Stimulated activated CD4-positive, alpha-beta T cell treated with anti-CD3 and anti-CD28 coated beads, Interleukin-4, amount 100 ng/mL, for 1 hour (primary cell): ENCODE measurements around the gene RBM19.
"Not testable (repeated sequence)": the region's sequence is repeated elsewhere in the genome, so short reads cannot be mapped to it uniquely, and the experiment has no call there.

Experiments used
- DNase-seq: peaks from one replicate; pipeline ENCODE4 v3.0.0-alpha.2; 2020

Gene RBM19

DNA sequence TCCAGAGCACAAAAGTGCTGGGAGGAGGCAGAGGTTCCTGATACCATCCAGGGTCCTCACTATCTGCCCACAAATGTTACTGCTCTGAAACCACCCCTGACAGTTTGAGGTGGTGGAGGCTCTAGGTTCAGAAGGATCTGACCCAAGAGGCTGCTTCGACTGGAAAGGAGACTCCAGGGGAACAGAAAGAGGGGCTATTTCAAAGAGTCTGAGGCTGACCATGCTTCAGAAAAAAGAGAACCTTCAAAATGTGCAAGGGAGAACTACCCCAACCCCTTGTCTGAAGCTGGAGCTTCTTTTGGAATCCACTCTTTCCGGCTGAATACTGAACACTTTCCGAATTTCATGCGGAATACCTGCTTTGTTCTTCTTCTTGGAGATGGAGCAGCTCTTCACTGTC, 41.8 kb downstream of the RBM19 start:
- no peak for DNase-seq

DNA sequence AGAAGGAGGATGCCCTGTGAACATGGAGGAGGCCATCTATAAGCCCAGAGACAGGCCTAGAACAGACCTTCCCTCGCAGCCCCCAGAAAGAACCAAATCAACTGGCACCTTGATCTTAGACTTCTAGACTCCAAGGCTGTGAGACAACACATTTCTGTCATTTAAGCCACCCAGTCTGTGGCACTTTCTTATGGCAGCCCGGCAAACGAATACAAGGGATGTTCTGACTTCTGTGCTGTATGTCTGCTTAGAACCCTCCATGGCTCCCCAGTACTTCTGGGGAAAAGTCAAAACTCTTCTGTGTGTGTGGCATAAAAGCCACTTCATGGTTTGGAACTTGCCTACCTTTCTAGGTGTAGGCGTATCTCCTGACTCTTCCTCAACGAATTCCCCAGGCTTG, 42.9 kb downstream of the RBM19 start:
- DNase-seq, result no peak

DNA sequence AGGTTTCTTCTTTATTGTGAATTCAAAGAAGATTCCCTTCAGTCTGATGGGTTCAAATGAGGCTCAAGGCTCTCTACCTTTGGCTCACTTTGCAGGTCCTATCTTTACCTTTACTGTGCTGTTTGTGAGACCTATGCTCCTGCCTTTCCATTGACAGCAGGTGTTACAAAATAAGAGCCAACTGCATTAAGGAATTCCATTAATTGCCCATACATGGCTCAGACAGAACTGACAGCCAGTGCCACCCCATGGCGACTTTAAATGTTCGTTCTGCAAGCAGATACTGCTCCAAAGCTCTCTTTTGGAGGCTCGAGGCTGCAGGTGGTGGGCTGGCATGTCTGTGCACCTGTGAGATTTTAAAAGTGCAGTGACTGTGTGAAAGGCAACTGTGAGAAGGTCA, 44.7 kb downstream of the RBM19 start:
- DNase-seq, result no peak

DNA sequence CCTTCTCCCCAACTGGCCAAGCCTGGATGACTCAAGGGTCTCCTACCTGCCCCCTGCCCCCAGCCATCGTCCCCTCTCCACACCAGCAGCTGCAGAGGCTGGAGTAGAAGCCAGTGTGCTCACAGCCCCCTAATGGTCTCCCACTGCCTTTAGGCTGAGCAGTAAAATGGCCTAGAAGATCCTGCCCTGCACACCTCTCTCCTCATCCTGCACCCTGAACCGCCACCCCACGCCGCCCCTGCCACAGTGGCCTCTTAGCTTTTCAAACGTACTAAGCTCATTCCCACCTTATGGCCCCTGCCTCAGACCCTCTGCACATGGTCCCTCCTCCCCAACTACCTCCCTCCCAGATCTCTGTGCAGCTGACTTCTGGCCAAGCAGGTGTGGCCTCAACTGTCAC, 46.3 kb downstream of the RBM19 start:
- DNase-seq, result no peak

DNA sequence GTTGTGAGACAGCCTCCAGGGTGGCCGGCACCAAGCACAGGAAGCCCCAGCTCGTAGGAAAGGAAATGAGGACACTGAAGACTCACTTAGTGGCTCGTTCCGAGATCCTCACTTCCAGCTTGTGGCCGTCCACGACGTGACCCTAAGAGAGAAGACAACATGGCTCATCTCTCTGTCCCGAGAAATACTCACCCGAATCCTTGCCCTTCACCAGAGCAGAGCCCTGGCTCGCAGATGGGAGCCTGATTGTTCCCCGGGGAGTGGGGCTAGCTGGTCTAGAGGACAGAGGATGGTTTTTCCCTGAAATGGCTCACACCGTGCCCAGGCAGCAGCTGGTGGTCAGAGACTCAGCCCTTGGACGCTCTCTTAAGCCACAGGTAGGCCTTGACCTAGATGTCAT, 47.8 kb downstream of the RBM19 start:
- no peak for DNase-seq

DNA sequence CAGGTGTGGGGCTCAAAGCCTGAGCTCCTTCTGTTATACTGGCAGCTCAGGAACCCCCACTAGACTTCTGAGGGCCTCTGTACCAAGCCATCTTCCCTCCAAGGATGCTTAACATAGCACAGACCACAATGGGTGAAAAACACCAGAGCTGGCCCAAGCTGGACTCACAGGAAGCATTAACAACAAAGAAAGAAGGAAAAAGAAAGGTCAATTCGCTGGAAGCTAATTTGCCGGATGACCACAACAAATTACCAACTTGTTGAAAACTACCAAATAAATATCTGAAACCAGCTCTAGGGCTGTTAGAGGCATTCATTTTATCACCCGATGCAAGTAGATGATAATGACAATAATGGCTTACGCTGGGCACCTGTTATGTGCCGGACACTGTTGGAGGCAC, 48.7 kb downstream of the RBM19 start:
- DNase-seq, result no peak

DNA sequence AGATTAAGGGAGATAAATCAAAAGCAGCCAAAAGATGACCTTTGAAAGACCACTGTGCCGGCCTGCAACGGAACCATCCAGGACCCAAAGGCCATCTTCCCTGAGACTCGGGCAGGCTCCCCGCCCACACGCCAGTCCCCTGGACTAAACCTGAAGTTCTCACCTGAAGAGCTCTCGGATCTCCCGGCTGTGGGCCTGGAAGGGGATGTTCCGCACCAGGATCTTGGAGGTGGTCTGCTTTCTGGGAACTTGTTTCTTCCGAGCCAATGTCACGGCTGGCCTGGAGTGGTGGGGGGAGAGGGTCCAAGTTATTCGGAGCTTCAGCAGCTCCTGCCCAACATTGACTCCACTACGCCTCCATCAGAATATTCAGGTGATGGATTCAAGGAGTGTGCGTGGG, 51.3 kb downstream of the RBM19 start:
- DNase-seq, result no peak

DNA sequence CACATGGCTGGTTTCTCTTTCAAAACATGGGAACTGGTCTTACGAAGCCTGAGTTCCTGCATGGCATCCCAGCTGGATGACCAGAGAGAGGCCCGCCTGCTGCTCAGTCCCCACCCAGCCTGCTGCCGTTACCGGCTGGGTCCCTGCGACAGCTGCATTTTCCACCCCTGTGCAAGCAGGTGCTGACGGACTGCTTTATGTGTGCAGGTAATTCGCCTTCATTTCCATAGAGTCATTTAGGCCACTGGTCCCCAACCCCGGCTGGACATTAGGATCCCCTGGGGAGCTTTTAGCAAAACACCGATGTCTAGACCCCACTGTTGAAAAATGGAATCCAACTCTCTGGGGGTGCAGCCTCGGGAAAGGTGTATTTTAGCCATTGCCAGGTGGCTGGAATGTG, 51.9 kb downstream of the RBM19 start:
- DNase-seq, result no peak

DNA sequence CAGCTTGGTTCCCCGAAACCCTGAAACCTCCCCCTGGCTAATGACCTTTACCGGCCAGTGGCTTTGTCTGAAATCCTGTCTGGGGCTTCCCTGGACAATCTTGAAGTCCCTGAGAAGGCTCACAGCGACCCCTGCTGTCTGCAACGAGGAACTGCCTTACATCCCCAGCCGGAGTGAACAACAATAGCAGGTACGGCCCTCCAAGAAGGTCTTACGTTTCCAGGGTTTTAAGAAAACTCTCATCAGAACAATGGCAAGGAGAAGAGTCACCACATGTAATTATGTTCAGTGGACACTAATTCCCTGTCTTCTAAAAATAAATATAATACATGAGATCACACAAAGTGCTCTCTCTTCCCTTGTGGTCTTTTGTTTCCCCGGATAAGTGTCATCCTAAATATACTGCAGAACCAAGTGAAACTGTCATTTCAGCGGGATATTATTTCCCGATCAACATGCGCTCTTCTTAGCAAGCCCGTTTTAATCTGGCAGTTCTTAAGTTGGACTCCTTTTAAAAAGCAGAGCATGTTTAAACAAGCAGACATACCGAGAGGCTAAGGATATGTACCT, 53.3 kb downstream of the RBM19 start:
- DNase-seq, result peak; percentile 46

DNA sequence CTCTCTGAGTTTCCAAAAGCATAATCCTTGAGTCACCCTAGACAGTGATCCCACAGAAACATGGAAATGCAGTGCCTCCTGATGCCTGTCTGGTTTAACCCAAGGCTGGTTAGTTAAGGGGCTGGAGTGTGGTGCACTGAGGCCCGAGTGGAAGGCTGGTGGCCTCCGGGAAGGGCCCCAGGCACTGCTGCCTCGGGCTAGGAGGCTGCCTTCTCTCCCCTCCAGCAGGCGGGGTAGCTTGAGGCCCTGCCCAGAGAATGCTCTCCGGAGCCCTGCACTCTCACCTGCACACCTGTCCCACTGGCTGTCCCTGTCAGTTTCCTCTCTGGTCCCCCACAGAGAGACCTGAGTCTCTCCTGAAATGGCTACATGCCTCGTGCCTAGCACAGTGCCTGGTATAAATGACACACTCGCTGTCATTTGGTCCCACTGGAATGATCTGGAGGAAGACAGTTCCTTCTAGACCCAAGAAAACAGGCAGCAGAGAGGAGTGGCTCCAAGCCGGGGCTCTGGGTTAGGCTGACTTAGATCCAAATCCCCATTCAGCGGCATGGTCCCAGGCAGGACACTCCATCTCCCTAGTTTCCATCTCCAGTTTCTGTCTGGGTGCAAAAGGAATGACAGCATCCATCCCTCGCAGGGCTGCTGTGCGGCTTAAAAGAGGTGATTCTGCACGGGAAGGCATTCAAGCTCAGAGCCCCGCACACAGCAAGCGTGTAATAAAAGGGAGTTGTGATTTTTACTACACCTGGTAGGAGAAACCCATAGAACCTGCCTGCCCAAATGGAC, 54.0 kb downstream of the RBM19 start:
- DNase-seq, result no peak

DNA sequence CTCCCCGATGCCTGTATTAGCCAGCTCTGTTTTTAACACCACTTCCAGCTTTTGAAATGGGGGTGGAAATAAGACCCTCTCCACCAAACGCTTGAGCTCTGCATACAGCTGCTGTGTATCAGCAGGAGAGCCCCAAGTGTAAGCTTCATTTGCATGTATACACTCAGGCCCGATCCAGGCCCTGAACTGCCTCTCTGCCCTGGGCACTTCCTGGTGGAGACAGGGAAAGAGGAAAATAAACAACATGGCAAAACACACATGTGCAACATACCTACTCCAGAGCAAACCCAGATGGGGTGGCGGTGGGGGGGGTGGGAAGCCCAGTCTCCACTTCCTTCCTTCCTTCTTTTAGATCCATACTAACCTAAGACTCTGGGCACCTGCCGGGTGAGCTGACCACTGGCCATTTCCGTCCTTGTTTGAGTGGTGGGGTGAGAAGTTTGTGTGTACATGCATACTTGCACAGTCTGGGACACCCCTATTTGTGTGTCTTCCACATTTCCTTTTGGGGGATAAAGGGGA, 55.3 kb downstream of the RBM19 start:
- DNase-seq, result no peak

DNA sequence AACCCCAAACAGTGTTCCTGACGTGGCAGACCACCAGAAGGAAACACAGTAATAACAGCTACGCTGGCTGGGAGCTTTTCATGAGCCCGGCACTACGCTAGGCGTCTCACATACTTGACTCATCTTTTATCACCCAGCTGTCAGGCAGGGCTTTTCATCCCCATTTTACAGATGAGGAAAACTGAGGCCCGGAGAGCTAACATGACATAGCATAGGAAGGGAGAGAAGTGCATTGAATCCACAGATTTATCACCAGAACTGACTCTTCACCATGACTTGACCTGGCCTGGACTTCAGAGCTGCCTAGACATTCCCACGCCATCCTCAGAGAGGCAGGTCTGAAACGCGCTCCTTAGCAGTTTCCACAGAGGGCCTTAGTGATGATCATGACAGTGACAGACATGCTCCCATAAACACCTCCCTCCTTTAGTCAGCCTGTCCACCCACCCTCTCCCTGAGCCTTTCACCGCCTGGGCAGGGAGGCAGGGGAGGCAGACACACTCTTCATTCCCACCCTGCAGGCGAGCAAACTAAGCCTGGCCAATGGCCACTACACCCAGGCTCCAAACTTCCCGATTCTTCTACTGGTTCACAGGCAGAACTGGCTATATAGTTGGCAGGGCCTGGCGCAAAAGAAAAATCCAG, 56.2 kb downstream of the RBM19 start:
- no peak for DNase-seq

DNA sequence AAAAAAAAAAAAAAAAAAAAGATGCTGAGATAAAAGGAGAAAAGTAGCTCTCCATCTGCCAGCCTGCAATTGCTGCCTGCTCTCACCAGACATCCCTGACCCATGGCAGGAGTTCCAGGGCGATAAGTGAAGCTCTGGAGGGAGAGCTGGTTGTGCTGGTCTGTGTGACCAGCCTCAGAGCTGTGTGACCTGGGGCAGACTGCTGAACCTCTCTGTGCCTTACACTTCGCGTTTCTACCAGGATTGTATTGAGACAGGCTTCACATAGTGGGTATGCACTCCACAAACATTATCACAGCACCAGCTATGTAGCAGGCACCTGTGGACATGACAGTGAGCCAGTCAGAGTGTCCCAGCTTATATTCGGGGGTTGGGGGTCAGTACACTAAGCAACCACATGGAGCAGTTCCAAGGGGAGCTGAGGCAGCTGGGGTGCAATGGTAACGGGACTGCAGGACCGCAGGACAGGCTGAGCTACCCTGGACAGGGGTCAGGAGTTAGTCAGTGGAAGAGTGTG, 57.5 kb downstream of the RBM19 start:
- no peak for DNase-seq

DNA sequence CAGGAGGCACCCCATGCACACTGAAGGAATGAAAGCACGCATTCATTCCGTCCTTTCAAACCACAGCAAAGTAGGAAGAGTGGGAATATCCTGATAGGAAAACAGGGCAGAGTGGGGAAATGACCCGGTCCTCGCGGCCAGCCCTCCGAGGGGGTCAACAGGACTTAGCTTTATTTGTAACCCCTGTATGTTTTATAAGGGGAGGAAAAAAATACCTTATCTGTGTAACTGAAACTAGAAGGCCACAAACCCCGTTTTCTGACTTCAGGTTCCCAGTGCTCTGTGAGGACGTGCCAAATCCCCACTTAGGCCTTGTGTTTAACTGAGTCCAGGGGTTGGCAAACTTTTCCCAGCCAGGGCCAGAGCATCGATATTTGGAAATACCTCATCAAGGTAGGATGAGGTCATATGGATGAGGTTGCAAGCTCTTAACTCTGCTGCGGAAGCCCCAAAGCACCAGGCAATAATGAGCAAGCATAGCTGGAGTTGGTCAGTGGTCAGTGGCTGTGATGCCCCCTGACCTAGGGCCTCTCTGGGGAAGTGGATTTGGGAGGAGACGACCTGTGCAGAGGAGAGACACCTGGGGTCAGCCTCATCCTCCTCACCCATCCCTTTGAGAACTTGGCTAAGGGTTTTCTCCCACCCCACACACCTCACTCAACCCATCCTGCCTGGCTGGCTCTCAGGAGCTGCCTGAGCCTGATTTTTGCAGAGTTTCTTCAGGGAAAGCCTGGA, 58.5 kb downstream of the RBM19 start:
- no peak for DNase-seq

DNA sequence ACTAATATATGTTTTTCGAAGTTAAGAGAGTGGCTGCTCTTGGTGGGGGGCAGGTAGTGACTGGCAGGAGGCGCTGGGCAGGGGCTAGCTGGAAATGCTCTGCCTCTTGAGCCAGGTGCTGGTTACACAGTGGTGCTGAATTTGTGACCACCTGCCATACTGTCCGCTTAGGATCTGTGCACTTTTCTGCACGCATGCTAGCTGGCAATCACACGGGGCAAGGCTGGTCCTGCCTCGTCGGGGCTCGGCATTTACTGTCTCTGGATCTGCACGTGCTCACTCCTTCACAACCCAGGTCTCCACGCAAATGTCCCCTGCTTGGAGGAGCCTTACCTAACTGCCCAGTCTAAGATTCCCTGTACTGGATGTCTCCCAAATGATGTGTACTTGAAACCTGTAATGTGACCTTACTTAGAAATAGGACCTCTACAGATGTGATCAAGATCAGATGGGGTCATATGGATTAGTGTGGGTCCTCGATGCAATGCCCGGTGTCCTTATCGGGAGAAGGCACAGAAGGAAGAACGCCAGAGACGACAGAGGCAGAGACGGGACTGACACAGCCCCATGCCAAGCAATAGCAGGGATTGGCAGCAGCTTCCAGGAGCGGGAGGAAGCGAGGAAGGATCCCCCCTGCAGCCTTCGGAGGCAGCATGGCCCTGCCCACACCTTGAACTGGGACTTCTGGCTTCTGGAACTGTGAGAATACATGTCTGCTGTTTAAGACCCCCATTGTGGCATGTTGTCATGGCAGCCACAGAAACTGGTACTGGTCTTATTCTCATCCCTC, 59.5 kb downstream of the RBM19 start:
- no peak for DNase-seq

DNA sequence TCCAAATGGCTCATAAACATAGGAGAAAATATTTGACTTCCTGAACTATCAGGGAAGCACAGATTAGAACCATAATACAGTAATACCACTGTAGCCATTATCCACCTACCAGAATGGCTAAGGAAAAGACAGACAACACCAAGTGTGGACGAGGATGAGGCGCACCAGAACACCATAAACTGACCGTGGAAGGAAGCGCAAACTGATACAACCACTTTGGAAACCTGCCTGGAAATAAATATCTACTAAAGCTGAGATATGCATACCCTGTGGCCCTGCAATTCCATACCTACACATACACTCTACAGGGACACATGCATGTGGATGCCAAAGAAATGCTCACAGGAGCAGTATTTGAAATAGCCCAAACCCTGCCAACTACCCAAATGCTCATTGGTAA, 60.3 kb downstream of the RBM19 start:
- DNase-seq, result no peak

DNA sequence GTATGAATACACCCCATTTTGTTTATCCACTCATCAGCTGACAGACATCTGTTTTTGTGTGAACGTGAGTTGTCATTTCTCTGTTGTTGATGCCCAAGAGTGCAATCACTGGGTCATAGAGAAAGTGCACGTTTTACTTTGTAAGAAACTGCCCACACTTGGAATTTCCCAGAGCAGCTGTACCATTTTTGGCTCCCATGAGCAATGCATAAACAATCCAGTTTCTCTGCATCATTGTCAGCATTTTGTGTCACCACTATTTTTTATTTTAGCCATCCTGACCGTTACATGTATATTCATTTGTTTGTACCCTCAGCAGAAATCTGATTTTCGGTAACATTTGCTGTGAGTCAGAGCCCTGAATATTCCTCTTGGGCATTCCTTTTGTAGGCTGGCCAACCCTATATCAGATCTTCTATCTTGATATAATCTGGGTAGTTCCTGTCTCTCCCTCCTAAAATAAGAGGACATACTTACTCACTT, 62.7 kb downstream of the RBM19 start:
- no peak for DNase-seq

DNA sequence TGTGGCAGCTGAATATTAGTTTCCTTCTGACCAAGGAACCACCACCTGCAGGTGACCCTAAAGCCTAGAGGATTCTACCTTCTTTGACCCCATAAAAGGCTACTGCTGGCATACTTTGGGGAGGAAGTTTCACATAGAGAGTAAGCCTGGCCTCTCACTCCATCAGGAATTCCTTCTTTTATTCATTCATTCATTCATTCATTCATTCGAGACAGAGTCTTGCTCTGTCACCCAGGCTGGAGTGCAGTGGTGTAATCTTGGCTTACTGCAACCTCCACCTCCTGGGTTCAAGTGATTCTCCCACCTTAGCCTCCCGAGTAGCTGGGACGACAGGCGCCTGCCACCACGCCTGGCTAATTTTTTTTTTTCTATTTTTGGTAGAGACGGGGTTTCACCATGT, 64.8 kb downstream of the RBM19 start:
- DNase-seq, result not testable (repeated sequence)

DNA sequence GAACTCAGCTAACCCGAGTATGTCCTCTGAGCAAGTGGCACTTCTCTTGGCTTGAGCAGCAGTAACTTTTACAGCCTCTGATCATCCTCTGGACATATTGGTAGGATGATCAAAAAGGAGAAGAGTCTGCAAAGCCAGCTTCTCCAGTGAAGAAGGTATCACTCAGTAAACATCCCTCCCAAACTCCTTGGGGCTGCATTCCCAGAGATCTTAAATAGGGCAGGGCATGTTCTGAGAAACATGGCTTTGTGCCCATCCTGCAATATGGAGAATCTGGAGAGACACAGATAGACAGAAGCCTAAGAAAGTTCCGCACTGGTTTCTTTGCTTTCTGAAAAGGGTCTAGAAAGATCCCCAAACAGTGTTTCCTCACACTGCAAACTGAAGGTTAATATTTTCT, 65.4 kb downstream of the RBM19 start:
- DNase-seq, result no peak

DNA sequence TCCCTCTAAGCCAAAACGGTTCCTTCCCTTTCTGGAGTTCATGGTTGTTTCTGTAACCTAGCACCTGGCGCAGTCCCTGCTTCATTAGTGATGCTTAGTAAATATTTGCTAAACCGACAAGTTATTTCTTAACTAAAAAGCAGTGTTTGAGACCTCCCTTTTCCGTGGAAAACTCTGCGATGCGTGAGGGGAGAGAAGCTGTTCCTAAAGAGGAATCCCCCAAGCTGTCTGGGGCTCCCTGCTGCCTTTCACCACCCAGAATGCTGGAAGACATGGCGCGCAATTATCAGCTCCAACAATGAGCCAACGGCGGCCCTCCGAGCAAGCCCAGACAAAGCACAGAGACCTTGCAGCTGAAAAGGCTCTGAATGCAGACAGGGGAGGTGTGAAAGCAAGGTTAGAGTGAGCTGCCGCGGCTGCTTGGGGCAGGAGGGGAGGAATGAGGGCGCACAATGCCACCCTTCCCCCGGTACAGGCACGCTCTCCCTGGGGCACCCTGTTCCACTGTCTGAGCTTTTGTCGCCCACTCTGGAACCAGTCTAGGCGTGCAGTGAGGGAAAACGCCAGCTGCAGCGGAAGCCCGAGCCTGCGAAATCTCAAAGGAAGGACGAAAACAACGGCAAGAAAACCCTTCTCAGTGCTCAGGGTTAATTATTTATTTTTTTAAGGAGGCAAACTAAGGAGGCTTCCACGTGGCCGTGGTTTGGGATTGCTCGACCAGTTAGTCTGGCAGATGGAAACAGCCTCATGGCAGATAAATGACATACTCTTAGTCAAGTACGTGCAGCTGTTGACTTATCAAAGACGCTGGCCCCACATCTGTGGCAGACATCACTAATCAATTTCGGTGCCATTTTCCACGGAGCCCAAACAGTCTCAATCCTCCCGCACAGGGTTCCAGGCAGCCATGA, 66.3 kb downstream of the RBM19 start:
- no peak for DNase-seq

DNA sequence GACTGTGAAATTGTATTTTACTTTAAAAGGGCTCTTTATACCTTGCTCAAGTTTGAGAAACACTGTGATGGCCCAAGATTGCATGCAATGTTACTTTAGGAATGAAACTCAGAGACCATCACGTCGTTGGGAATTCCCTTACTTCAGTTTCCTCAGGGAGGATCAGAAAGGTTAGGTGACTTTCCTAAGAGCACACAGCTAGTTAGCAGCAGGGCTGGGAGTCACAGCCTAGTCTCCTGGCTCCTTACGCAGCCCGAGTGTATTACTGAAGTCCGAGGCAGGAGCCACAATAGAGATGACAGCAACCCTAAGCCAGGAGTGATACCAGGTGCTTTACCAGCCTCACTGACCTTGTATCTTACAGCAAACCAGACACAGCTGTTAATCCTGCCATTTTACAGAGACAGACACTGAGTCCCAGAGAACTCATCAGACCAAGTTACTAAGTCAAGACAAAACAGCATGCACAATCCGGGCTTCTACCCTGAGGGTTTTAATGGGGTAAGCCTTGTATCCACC, 67.0 kb downstream of the RBM19 start:
- DNase-seq, result no peak
